ENCODE measurements around the gene COX20.

Gene COX20

GRCh38 chr1:244874974-244875579 is 39.6 kb downstream of the COX20 start:
- DNase-seq (ENCODE audit: low read depth in 2 of 2): no peak

GRCh38 chr1:244876228-244876910 is 40.9 kb downstream of the COX20 start:
- no peak for DNase-seq (ENCODE audit: low read depth in 2 of 2)

GRCh38 chr1:244878681-244879080 is 43.2 kb downstream of the COX20 start:
- DNase-seq (ENCODE audit: low read depth in 2 of 2): no peak

GRCh38 chr1:244881552-244882280 is 46.3 kb downstream of the COX20 start:
- no peak for DNase-seq (ENCODE audit: low read depth in 2 of 2)

- DNase-seq (ENCODE audit: low read depth in 2 of 2): no peak
Measured at GRCh38 chr1:244887281-244887680, 51.8 kb downstream of the COX20 start.

- DNase-seq (ENCODE audit: low read depth in 2 of 2): no peak
Measured at GRCh38 chr1:244893836-244894235, 58.4 kb downstream of the COX20 start.
